Urothelium cell line (cell line): ENCODE data around the gene ANKFY1.

Source experiments
- DNase-seq: peaks from one replicate; pipeline ENCODE4 v3.0.0; 2011; ENCODE audit warnings: low spot score, mixed read lengths
- FAIRE-seq: peaks from 2 replicates; lab custom pipeline; 2011; peaks lifted over from hg19 to GRCh38; lab: Jason Lieb, UNC

ANKFY1 gene

DNA sequence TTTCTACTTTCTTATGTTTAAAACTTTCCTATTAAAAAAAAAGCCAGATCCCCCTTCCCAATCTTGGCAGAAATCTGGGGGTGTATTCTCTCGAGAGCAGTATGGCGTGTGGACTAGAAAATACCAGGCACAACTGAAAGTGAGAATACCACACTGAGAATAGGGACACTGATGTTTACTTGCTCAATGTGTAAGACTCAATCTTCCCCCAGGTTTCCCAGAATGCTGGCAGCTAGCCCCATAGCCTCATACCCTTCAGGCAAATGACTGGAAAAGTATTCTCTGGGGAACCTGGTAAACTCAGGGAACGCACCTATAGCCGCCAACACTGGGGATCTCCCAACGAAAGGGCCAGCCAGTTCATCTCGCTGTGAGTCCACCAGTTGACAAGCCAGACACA lies 136.2 kb downstream of the ANKFY1 start:
- DNase-seq, result no peak
- no peak for FAIRE-seq

DNA sequence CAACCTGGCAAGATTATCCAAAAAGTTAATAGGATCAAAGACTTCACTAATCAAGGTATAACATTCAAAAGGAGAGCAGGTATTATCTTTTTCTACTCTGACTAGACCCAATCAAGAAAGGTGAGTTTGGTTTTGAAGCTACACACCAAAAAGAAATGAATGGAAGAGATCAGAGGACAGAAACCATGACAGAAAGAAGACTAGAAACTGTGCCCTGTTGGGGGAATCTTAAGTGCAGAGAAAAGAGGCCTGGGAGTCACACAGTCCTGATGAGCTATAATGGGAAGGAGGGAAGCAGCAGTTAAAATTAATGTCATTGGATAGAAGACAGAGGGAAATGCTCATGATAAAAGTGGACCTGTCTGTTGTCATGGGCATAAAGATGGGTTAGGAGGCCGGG lies 138.2 kb downstream of the ANKFY1 start:
- FAIRE-seq, result no peak
- no peak for DNase-seq

DNA sequence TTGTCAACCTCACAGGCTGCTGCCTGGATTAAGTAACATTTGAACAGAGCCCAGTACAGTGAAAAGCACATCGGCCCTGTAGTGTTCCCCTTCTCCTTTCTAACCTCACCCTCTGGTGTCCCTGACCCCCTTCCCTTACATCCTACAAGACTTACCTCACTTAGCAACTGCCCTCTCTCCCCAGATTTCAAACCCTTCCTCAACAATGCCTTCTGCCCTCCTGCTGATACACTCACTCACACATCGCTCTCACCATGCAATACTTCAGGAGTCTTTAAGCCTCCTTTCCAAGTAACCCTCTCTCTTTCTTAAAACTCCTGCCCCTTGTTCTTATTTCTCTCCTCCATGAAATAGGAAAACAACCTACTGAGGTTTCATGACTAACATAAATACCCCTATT lies 138.8 kb downstream of the ANKFY1 start:
- DNase-seq (no peak), FAIRE-seq (no peak)

DNA sequence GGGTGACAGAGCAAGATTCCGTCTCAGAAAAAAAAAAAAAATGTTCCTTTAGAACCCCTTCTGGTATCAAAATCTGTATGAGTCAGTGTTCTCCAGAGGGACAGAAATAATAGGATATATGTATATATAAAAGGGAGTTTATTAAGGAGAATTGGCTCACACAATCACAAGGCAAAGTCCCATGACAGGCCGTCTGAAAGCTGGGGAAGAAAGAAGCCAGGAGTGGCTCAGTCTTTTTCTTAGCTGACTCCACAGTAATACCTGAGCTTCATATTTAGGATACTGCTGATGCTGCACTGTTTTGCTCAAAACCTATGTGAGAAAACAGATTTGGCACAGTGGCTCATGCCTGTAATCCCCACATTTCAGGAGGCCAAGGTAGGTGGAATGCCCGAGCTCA lies 143.4 kb downstream of the ANKFY1 start:
- FAIRE-seq, result no peak
- DNase-seq, result no peak

DNA sequence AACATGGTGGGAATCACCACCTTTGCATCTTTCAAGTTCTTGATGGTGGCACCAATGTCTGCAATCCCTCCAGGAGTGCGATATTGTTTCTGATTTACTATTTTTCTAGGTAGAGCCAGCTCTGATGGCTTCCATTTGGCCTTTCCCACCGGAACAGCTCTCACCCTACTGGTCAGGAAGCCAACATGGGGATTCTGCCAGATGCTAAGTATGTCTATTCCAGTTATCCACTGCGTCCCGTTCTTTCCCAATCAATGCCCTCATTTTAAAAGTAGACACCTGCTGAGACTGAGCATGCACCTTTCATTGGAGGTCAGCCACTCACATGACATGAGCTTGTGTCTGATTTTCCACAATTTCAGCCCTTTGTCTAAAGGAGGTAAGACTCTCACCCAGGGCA lies 144.5 kb downstream of the ANKFY1 start:
- no peak for FAIRE-seq

DNA sequence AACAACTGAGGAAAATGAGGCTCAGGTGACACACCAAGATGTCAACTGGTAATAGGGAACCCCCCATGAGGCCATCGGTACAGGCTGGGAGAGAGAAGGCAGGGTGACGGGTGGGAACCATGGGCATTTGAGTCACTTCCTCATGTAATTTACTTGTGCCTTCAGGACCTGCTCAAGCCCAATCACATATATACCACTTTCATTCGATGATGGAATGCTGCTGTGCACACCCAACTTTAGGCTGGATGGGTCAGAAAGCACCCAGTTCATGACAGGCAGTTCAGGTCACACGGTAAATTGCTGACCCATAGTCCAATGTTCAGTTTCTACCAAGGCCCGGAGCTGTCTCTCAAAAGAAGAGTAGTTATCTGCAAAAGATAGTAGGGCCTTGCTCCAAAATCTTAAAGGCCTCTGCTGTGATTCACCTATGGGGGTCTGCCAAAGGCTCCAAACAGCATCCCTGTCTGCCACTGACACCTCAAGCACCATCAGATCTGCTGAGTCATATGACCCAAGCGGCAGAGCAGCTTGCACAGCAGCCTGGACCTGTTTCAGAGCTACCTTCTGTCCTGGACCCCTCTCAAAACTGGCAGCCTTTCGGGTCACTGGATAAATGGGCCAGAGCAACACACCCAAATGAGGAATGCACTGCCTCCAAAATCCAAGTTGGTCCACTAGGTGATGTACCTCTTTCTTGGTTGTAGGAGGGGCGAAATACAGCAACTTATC lies 145.6 kb downstream of the ANKFY1 start:
- DNase-seq (no peak), FAIRE-seq (no peak)

More for the DNA sequence above, 144.5 kb downstream of the ANKFY1 start:
- DNase-seq, result no peak

DNA sequence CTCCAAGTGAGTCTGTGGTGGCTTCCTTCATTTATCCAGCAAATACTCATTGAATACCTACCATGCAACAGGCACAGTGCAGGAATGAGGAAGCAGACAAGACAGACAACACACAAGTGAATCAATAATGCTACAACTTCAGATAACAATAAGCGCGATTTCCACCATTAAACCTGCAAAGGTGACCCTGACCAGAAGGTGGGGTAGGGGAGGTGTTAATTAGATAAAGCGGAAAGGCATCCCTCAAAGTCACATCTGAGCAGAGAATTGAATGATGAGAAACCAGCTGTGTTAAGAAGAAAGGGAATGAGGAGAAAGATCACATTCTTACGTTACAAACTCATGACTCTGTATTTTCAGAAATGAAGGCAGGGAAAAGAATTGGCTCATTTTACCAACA lies 147.3 kb downstream of the ANKFY1 start:
- no peak for DNase-seq
- no peak for FAIRE-seq
